Measurements from ENCODE around the gene KRT31. TPM values are rescaled to one million over a fixed set of nuclear protein-coding genes. Genes with fewer than 3 reads are reported as not detected.
"Not testable (repeated sequence)": the region's sequence is repeated elsewhere in the genome, so short reads cannot be mapped to it uniquely, and the experiment has no call there.

The KRT31 gene
- polyA plus RNA-seq, 1 of the 3 experiments (the other 2 are of a cell fraction) = 0.03 TPM

- H3F3A ChIP-seq (replicated peaks; ENCODE audit: insufficient read depth); H2AFZ ChIP-seq (ENCODE audit: low read depth); H3K4me3 ChIP-seq (ENCODE audit: low read depth in 2 of 2, low read length in 1 of 2); H3K9me3 ChIP-seq; POLR2A ChIA-PET; H3K9ac ChIP-seq; H3K79me2 ChIP-seq (ENCODE audit: insufficient read depth); H4K20me1 ChIP-seq (ENCODE audit: insufficient read depth); H3K36me3 ChIP-seq (replicated peaks in 1 of 2; ENCODE audit: control insufficient read depth in 1 of 2, insufficient read depth in 2 of 2, low read length in 1 of 2); H3K4me2 ChIP-seq; DNase-seq; H3K27me3 ChIP-seq (ENCODE audit: insufficient read depth); H3K9me2 ChIP-seq; H3K4me1 ChIP-seq (ENCODE audit: control insufficient read depth in 1 of 2, insufficient read depth in 2 of 2, low read depth in 1 of 2, low read length in 1 of 2); CTCF ChIA-PET: not testable (repeated sequence)
- 0 out of 2 replicates have a peak, but pooled peaks have one; percentile 27 for TF ChIP-seq JUND (IDR thresholded peaks at IDR 0.05)
- 36% methylated on average over 7 of the region's 7 CpGs for WGBS (ENCODE audit: low lambda C conversion rate)
- H3K27ac ChIP-seq (ENCODE audit: low read depth in 2 of 2, low read length in 1 of 2) = peak overlapping the region in 1 of 2 experiments; percentile 28; a peak in 1 of 4 replicates
Observed at GRCh38 chr17:41380091-41380490, 17.3 kb downstream of the KRT31 start.

GRCh38 chr17:41377546-41377945 lies 19.9 kb downstream of the KRT31 start:
- peak overlapping the region; percentile 57; the same call in 1 of the 2 replicates for H2AFZ ChIP-seq (ENCODE audit: low read depth)

More at GRCh38 chr17:41377546-41377945, 19.9 kb downstream of the KRT31 start:
- H4K20me1 ChIP-seq (ENCODE audit: insufficient read depth) = no peaks in the 10 kb centered on the region
- no peak for DNase-seq
- H3K4me1 ChIP-seq (ENCODE audit: control insufficient read depth in 1 of 2, insufficient read depth in 2 of 2, low read depth in 1 of 2, low read length in 1 of 2) = peaks cover 0 to 6% of the 10 kb centered on the region in 2 experiments; a peak in 1 of 4 replicates
- H3K9me3 ChIP-seq = no peaks in the 10 kb centered on the region
- no peaks in the 10 kb centered on the region for H3K27me3 ChIP-seq (ENCODE audit: insufficient read depth)
- no peak overlapping the region for H3K9ac ChIP-seq
- H3K4me2 ChIP-seq = no peak overlapping the region
- WGBS (ENCODE audit: low lambda C conversion rate) = 8% methylated on average over 2 of the region's 2 CpGs
- no peaks in the 10 kb centered on the region for H3F3A ChIP-seq (replicated peaks; ENCODE audit: insufficient read depth)
- TF ChIP-seq TAF1 (IDR thresholded peaks at IDR 0.05; ENCODE audit: borderline replicate concordance, low read depth, low read length) (no peak), RFX5 (IDR thresholded peaks at IDR 0.05; ENCODE audit: low read length) (no peak), SMC3 (IDR thresholded peaks at IDR 0.05; ENCODE audit: low read depth, low read length) (no peak), IRF3 (IDR thresholded peaks at IDR 0.05; ENCODE audit: low read depth, low read length) (no peak), YY1 (IDR thresholded peaks at IDR 0.05; ENCODE audit: low read depth) (no peak), MEF2A (IDR thresholded peaks at IDR 0.05; ENCODE audit: borderline replicate concordance, low read depth) (no peak), RAD21 (IDR thresholded peaks at IDR 0.05; ENCODE audit: low read length) (no peak), CHD2 (IDR thresholded peaks at IDR 0.05; ENCODE audit: low read length, partially characterized antibody) (no peak), TCF12 (IDR thresholded peaks at IDR 0.05) (no peak), NFIC (IDR thresholded peaks at IDR 0.05; ENCODE audit: borderline replicate concordance) (no peak), FOXJ3 (CRISPR knock-in tag; IDR thresholded peaks at IDR 0.05) (no peak), EZH2phosphoT487 (IDR thresholded peaks at IDR 0.05; ENCODE audit: borderline replicate concordance, low read depth) (no peak), RCOR1 (IDR thresholded peaks at IDR 0.05; ENCODE audit: low read length) (no peak), FOXM1 (IDR thresholded peaks at IDR 0.05; ENCODE audit: low read depth) (no peak), ZBTB33 (IDR thresholded peaks at IDR 0.05; ENCODE audit: borderline replicate concordance, low read depth) (no peak)
- POLR2A ChIA-PET = no interaction called here
- H3K79me2 ChIP-seq (ENCODE audit: insufficient read depth) = no peaks in the 10 kb centered on the region
- H3K9me2 ChIP-seq = no peaks in the 10 kb centered on the region
- H3K36me3 ChIP-seq (replicated peaks in 1 of 2; ENCODE audit: control insufficient read depth in 1 of 2, insufficient read depth in 2 of 2, low read length in 1 of 2) = no peaks in the 10 kb centered on the region
- CTCF ChIA-PET = interaction anchor here (2.3 kb wide), 1 partner anchor 171 kb away, joined by 7 read pairs; no protein-coding TSS in a partner anchor
- H3K27ac ChIP-seq (ENCODE audit: low read depth in 2 of 2, low read length in 1 of 2) = no peak overlapping the region
- no peak overlapping the region for H3K4me3 ChIP-seq (ENCODE audit: low read depth in 2 of 2, low read length in 1 of 2)
